Skin epidermis (tissue), 12 donors: ENCODE data around the gene REN.

Experiments used
- H3K27ac ChIP-seq, 21 experiments: fragments of 200-600 bp; sonication (generic) in 11 of 21; one replicate each; pipeline ENCODE4 v1.5.0; 2020; ENCODE audit warnings: mild to moderate bottlenecking in 3 of 21, inconsistent platforms in 2 of 21, moderate library complexity in 2 of 21
- H3K4me3 ChIP-seq, 7 experiments: fragments of 200-600 bp; sonication (generic) in 2 of 7; one replicate each; pipeline ENCODE4 v1.5.0; 2020; ENCODE audit warnings: inconsistent platforms in 2 of 7, mild to moderate bottlenecking in 2 of 7, moderate library complexity in 1 of 7

The REN gene

GRCh38 chr1:204121840-204122555 lies 44.1 kb downstream of the REN start:
- Histone ChIP-seq H3K27ac (no peak overlapping the region), H3K4me3 (no peak overlapping the region)

- Histone ChIP-seq H3K27ac (no peak overlapping the region), H3K4me3 (no peak overlapping the region)
Observed at GRCh38 chr1:204116539-204116938, 49.6 kb downstream of the REN start.

- H3K27ac ChIP-seq, result peak overlapping the region in 1 of 21 experiments; percentile 24
Observed at GRCh38 chr1:204115116-204115515, 51.0 kb downstream of the REN start.

GRCh38 chr1:204114606-204115005 lies 51.5 kb downstream of the REN start:
- H3K4me3 ChIP-seq, result no peak overlapping the region
- H3K27ac ChIP-seq, result peak overlapping the region in 3 of 21 experiments; percentile 1 to 37 (median 16)

More at GRCh38 chr1:204115116-204115515, 51.0 kb downstream of the REN start:
- no peak overlapping the region for H3K4me3 ChIP-seq

- no peak overlapping the region for H3K4me3 ChIP-seq
- peak overlapping the region in 5 of 21 experiments; percentile 0 to 37 (median 16) for H3K27ac ChIP-seq
Observed at GRCh38 chr1:204113896-204114295, 52.2 kb downstream of the REN start.

- Histone ChIP-seq H3K27ac (peak overlapping the region in 6 of 21 experiments; percentile 0 to 37 (median 20)), H3K4me3 (no peak overlapping the region)
Observed at GRCh38 chr1:204112876-204113730, 53.0 kb downstream of the REN start.

GRCh38 chr1:204110894-204111633 lies 55.1 kb downstream of the REN start:
- H3K4me3 ChIP-seq, result no peak overlapping the region

GRCh38 chr1:204108312-204109141 lies 57.6 kb downstream of the REN start:
- H3K27ac ChIP-seq, result peak overlapping the region in 9 of 21 experiments; percentile 2 to 76 (median 28)
- H3K4me3 ChIP-seq, result no peak overlapping the region

More at GRCh38 chr1:204110894-204111633, 55.1 kb downstream of the REN start:
- no peak overlapping the region for H3K27ac ChIP-seq

- Histone ChIP-seq H3K27ac (peak overlapping the region in 5 of 21 experiments; percentile 12 to 76 (median 58)), H3K4me3 (no peak overlapping the region)
Observed at GRCh38 chr1:204107892-204108291, 58.2 kb downstream of the REN start.

- Histone ChIP-seq H3K27ac (peak overlapping the region in 1 of 21 experiments; percentile 1), H3K4me3 (no peak overlapping the region)
Observed at GRCh38 chr1:204106825-204107224, 59.3 kb downstream of the REN start.

GRCh38 chr1:204105131-204105515 lies 61.0 kb downstream of the REN start:
- H3K27ac ChIP-seq, result peak overlapping the region in 14 of 21 experiments; percentile 22 to 82 (median 69)
- H3K4me3 ChIP-seq, result no peak overlapping the region
